Astrocyte of the cerebellum (primary cell): ENCODE data around the gene MEI1.

Source experiments
- DNase-seq: peaks from one replicate; pipeline ENCODE4 v3.0.0-alpha.2; 2011; ENCODE audit warnings: low read depth
- H3K4me3 ChIP-seq: 2 replicates; pipeline ENCODE4 v1.5.1; 2011; ENCODE audit warnings: mild to moderate bottlenecking, low read depth, low read length, moderate library complexity
- in situ Hi-C: cut with HindIII; loops from 2 replicates; pipeline ENCODE4 v1.10.0; 2017; ENCODE audit warnings: low sequenced_read_pairs
- TF ChIP-seq, protein P1 (sequence below): IDR thresholded peaks from 2 replicates; pipeline ENCODE4 v1.5.1; 2012; ENCODE audit warnings: low read length, low read depth, moderate library complexity, mild to moderate bottlenecking; ENCODE audit errors: missing control alignments

MEI1 gene

DNA sequence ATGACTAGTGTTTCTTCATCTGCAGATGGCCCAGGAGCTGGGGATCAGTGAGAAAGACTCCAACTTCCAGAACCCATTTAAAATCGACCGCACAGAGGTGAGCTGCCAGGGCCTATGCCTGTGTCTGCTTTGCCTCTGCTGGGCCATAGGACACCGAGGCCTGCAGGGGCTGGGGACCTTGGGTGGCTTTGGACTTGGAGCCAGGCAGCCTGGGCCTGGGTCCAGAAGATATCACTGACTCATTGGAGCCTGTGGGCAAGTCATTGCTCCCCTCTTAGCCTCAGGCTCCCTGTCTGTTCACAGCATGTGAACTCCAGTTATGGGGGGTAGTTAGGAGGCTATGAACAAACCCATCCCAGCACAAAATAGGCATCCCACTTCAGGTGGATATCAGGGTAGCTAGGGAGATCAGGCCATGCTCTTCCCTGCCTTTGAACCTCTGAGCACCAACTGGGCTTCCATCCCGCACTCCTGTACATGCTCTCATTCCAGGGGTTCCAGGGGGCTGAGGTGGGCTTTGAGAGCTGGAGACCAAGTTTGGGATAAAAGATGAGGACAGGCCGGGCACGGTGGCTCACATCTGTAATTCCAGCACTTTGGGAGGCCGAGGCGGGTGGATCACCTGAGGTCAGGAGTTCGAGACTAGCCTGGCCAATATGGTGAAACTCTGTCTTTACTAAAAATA is 114.6 kb downstream of the MEI1 start:
- in situ Hi-C loops = no loop called here
- DNase-seq = no peak
- no peak overlapping the region for H3K4me3 ChIP-seq
- TF ChIP-seq, protein P1, sequence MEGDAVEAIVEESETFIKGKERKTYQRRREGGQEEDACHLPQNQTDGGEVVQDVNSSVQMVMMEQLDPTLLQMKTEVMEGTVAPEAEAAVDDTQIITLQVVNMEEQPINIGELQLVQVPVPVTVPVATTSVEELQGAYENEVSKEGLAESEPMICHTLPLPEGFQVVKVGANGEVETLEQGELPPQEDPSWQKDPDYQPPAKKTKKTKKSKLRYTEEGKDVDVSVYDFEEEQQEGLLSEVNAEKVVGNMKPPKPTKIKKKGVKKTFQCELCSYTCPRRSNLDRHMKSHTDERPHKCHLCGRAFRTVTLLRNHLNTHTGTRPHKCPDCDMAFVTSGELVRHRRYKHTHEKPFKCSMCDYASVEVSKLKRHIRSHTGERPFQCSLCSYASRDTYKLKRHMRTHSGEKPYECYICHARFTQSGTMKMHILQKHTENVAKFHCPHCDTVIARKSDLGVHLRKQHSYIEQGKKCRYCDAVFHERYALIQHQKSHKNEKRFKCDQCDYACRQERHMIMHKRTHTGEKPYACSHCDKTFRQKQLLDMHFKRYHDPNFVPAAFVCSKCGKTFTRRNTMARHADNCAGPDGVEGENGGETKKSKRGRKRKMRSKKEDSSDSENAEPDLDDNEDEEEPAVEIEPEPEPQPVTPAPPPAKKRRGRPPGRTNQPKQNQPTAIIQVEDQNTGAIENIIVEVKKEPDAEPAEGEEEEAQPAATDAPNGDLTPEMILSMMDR = no peak

DNA sequence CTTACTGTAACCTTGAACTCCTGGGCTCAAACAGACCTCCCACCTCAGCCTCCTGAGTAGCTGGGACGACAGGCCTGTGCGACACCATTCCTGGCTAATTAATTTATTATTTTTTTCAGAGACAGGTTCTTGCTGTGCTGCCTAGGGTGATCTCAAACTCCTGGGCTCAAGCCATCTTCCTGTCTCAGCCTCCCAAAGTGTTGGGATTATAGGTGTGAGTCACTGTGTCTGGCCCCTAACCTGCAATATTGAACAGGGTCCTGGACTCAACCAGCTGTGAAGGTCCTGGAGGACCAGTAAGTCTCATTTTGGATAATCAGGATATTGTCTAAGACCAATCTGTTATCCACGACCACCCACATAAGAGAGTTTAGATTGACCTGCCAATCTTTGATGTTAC is 116.4 kb downstream of the MEI1 start:
- no peak overlapping the region for H3K4me3 ChIP-seq
- DNase-seq = no peak
- TF ChIP-seq, protein P1 = no peak
- in situ Hi-C loops = no loop called here

DNA sequence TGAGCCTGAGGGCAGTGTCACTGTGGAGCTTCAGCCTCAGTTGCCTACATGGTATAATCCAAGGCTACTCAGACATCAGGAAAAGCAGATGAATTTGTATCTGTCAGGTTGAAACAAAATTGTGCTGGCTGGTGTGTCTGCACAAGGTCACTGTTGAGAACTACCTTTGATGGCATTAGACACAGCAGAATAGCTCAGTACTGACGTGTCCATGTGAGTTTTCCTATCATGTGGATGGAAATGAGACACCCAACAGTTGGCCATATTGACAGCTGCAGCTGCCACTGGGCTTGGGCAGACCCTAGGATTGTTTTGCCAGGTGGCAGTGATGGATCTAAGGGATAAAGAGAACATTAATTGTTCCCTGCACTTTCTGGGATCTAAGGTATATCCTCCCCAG is 116.9 kb downstream of the MEI1 start:
- no peak overlapping the region for H3K4me3 ChIP-seq
- no peak for DNase-seq
- TF ChIP-seq, protein P1 = no peak
- in situ Hi-C loops = no loop called here

DNA sequence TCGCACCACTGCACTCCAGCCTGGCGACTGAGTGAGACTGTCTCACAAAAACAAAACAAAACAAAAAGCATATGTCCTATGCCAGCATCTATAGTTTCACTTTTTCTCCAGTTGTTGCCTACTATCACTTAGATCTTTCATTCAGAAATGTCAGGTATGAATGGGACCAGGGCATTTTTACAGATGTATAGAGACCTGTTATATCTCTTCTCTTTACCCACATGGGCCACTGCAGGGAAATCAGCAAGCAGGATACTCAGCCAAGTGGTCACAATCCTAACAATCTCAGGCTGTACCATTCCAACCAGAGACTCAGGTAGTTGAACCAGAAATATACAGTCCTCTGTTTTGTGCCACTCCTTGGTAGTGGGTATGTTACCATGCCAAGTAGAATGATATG is 117.6 kb downstream of the MEI1 start:
- TF ChIP-seq, protein P1 = no peak
- in situ Hi-C loops = no loop called here
- DNase-seq = no peak
- no peak overlapping the region for H3K4me3 ChIP-seq

DNA sequence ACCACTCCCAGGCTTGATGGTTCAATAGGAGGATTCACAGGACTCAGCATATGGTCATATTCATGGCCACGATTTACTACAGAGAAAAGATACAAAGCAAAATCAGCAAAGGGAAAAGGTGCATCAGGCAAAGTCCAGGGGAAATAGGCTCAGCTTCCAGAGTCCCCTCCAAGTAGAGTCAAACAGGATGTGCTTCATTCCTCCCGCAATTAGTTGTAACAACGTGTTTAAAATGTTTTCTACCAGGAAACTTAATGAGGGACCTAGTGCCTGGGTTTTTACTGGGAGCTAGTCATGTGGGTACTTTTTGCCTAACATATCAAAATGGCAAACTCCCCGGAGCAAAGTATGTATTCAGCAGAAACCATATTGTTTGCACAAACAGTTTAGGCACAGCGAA is 118.7 kb downstream of the MEI1 start:
- H3K4me3 ChIP-seq = no peak overlapping the region
- DNase-seq = no peak
- TF ChIP-seq, protein P1 = no peak
- in situ Hi-C loops = no loop called here

DNA sequence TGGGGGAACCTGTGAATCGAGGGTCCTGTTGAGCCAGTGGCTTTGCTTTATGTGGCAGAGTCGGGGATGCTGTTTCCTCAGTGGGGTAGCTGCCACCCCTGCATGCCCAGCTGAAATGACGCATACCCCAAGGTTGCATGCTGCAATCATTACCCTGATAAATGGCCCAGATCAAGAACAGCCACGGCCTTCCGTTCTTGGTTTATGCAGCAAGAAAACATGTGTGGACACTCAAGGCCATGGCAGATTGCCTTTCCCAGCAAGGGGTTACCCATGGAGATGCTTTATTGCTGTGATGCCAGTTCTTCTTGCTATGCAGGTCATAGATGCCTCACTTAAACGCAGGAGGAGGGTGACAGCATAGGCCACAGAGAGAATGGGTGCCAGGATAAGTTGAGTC is 119.3 kb downstream of the MEI1 start:
- in situ Hi-C loops = no loop called here
- H3K4me3 ChIP-seq = no peak overlapping the region
- DNase-seq = no peak
- TF ChIP-seq, protein P1 = no peak
